Panc1 (cell line): ENCODE results near the gene NEO1. TPM values are rescaled to one million over a fixed set of nuclear protein-coding genes. Genes with fewer than 3 reads are reported as not detected.

Source experiments
- ATAC-seq: fragments of 200-7000 bp; cut with Tn5 transposase; 2 replicates; pipeline ENCODE4 v1.9.1; 2020; ENCODE audit warnings: mild to moderate bottlenecking, moderate library complexity
- BruUV-seq: library from RNA; stranded (reverse); fragments of 400-500 nt; replicated peaks from 2 replicates; lab custom pipeline; 2021; lab: Mats Ljungman, UMichigan
- CTCF ChIA-PET: fragments of 300-600 bp; sonication (Branson Sonifier 250); formaldehyde crosslinking; loops from one replicate; lab custom pipeline; 2022; ENCODE audit warnings: antibody characterized with exemption; lab: Charles Lee
- POLR2A ChIA-PET: fragments of 300-600 bp; sonication (Branson Sonifier 250); formaldehyde crosslinking; loops from one replicate; lab custom pipeline; 2022; ENCODE audit warnings: antibody characterized with exemption; lab: Charles Lee
- DNase-seq: peaks from one replicate; pipeline ENCODE4 v3.0.0-alpha.2; 2010; ENCODE audit warnings: low read depth, low spot score
- H3K27ac ChIP-seq: 2 replicates; pipeline ENCODE4 v1.5.1; 2011; ENCODE audit warnings: mild to moderate bottlenecking, low read length, inconsistent platforms
- H3K27me3 ChIP-seq: fragments of 200-500 bp; sonication (Bioruptor generic); 2 replicates; pipeline ENCODE4 v1.6.0; 2014; ENCODE audit warnings: low read length, inconsistent platforms; ENCODE audit not compliant: control insufficient read depth, insufficient read depth
- H3K36me3 ChIP-seq: fragments of 200-500 bp; sonication (Bioruptor generic); 2 replicates; pipeline ENCODE4 v1.5.1; 2014; ENCODE audit warnings: inconsistent platforms, mild to moderate bottlenecking, low read length, moderate library complexity; ENCODE audit not compliant: control insufficient read depth, insufficient read depth
- H3K4me1 ChIP-seq: 2 replicates; pipeline ENCODE4 v1.5.1; 2011; ENCODE audit warnings: inconsistent platforms, mild to moderate bottlenecking, low read length, moderate library complexity; ENCODE audit not compliant: control insufficient read depth, insufficient read depth
- H3K4me3 ChIP-seq, 2 experiments: 2 replicates each; pipeline ENCODE4 v1.5.1; 2011 to 2012; ENCODE audit warnings: low read depth in 2 of 2, low read length in 2 of 2, mild to moderate bottlenecking in 2 of 2, inconsistent platforms in 1 of 2, moderate library complexity in 1 of 2
- H3K9me3 ChIP-seq: fragments of 200-500 bp; sonication (Bioruptor generic); 2 replicates; pipeline ENCODE4 v1.5.1; 2014; ENCODE audit warnings: low read depth, mild to moderate bottlenecking, inconsistent platforms, low read length, moderate library complexity; ENCODE audit not compliant: control insufficient read depth, insufficient read depth
- POLR2AphosphoS5 ChIP-seq: IDR thresholded peaks from 2 replicates; pipeline ENCODE4 v1.6.1; 2012; ENCODE audit warnings: mild to moderate bottlenecking, low read depth, low read length, moderate library complexity
- REST ChIP-seq, 2 experiments: IDR thresholded peaks; 2 replicates each; pipeline ENCODE4 v1.6.1; 2011 to 2012; ENCODE audit warnings: low read depth in 2 of 2, control low read depth in 1 of 2, low read length in 1 of 2, mild to moderate bottlenecking in 1 of 2, moderate library complexity in 1 of 2; ENCODE audit not compliant: insufficient read depth in 1 of 2
- SIN3A ChIP-seq: IDR thresholded peaks from 2 replicates; pipeline ENCODE4 v1.6.1; 2012; ENCODE audit warnings: low read depth, mild to moderate bottlenecking, low read length, moderate library complexity, borderline replicate concordance; ENCODE audit not compliant: insufficient read depth
- TCF7L2 ChIP-seq: IDR thresholded peaks from 2 replicates; pipeline ENCODE4 v1.6.1; 2011; ENCODE audit warnings: mild to moderate bottlenecking, low read depth, low read length, inconsistent platforms
- in situ Hi-C: cut with HindIII; loops from 2 replicates; pipeline ENCODE4 v1.10.0; 2016; ENCODE audit warnings: low sequenced_read_pairs, low pct_unique_long_range_greater_than_20kb
- intact Hi-C: fragments of 100-400 bp; cut with micrococcal nuclease; formaldehyde crosslinking; loops from one replicate; pipeline ENCODE4 v1.10.0; 2022; ENCODE audit not compliant: unreplicated experiment
- total RNA-seq: library from RNA; stranded (reverse); gene quantifications from one replicate; pipeline ENCODE4 v1.2.1, GENCODE V29; 2021; ENCODE audit not compliant: unreplicated experiment
- TF ChIP-seq, protein P1 (sequence below): fragments of 450-650 bp; IDR thresholded peaks from 2 replicates; pipeline ENCODE4 v1.5.1; 2017; ENCODE audit warnings: mild to moderate bottlenecking

NEO1 gene
- total RNA-seq, 1 experiment from 2014 or later = 7.5 TPM

GRCh38 chr15:73352082-73352481 lies 299.8 kb downstream of the NEO1 start:
- no peak overlapping the region for H3K4me3 ChIP-seq
- DNase-seq (no peak), ATAC-seq (no peak)
- intact Hi-C loops (no loop called here), in situ Hi-C loops (no loop called here)
- no peak overlapping the region for H3K27ac ChIP-seq
- peaks cover 2% of the 10 kb centered on the region; the same call in 1 of the 2 replicates for H3K27me3 ChIP-seq
- TF ChIP-seq SIN3A (no peak), TCF7L2 (no peak), POLR2AphosphoS5 (no peak), REST (IDR thresholded peaks at IDR 0.05; ENCODE audit: insufficient read depth in 1 of 2, low read depth in 2 of 2, low read length in 1 of 2) (no peak)
- TF ChIP-seq, protein P1, sequence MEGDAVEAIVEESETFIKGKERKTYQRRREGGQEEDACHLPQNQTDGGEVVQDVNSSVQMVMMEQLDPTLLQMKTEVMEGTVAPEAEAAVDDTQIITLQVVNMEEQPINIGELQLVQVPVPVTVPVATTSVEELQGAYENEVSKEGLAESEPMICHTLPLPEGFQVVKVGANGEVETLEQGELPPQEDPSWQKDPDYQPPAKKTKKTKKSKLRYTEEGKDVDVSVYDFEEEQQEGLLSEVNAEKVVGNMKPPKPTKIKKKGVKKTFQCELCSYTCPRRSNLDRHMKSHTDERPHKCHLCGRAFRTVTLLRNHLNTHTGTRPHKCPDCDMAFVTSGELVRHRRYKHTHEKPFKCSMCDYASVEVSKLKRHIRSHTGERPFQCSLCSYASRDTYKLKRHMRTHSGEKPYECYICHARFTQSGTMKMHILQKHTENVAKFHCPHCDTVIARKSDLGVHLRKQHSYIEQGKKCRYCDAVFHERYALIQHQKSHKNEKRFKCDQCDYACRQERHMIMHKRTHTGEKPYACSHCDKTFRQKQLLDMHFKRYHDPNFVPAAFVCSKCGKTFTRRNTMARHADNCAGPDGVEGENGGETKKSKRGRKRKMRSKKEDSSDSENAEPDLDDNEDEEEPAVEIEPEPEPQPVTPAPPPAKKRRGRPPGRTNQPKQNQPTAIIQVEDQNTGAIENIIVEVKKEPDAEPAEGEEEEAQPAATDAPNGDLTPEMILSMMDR = no peak
- ChIA-PET POLR2A (no interaction called here), CTCF (no interaction called here)
- BruUV-seq = no TSS peak
- H3K4me1 ChIP-seq = no peaks in the 10 kb centered on the region
- no peaks in the 10 kb centered on the region for H3K36me3 ChIP-seq
- no peaks in the 10 kb centered on the region for H3K9me3 ChIP-seq

- H3K36me3 ChIP-seq = no peaks in the 10 kb centered on the region
- intact Hi-C loops (no loop called here), in situ Hi-C loops (no loop called here)
- no peak overlapping the region for H3K4me3 ChIP-seq
- H3K9me3 ChIP-seq = no peaks in the 10 kb centered on the region
- CTCF ChIA-PET = interaction anchor here (0.7 kb wide), 1 partner anchor 331 kb away, joined by 8 read pairs; no protein-coding TSS in a partner anchor
- ATAC-seq (no peak), DNase-seq (no peak)
- H3K4me1 ChIP-seq = no peaks in the 10 kb centered on the region
- peaks cover 2% of the 10 kb centered on the region; the same call in 1 of the 2 replicates for H3K27me3 ChIP-seq
- H3K27ac ChIP-seq = no peak overlapping the region
- BruUV-seq = no TSS peak
- no peak for TF ChIP-seq POLR2AphosphoS5
- no peak for TF ChIP-seq REST (IDR thresholded peaks at IDR 0.05; ENCODE audit: insufficient read depth in 1 of 2, low read depth in 2 of 2, low read length in 1 of 2)
- TF ChIP-seq TCF7L2 = no peak
- TF ChIP-seq, protein P1 = no peak
- no peak for TF ChIP-seq SIN3A
- POLR2A ChIA-PET = no interaction called here
These were observed 301.5 kb downstream of the NEO1 start for GRCh38 chr15:73353734-73354133.
